GM12878 (cell line): Measurements from ENCODE around the gene CTNNBL1. TPM values are rescaled to one million over a fixed set of nuclear protein-coding genes. Genes with fewer than 3 reads are reported as not detected.

Source experiments
- ASH2L ChIP-seq: fragments of 300-600, 200-600 bp; sonication (generic); IDR thresholded peaks from 2 replicates; pipeline ENCODE4 v1.6.1; 2017; ENCODE audit warnings: low read depth, mild to moderate bottlenecking, borderline replicate concordance
- BCL11A ChIP-seq: IDR thresholded peaks from 2 replicates; pipeline ENCODE4 v1.6.1; 2011; ENCODE audit warnings: low read depth, low read length
- DPF2 ChIP-seq: fragments of 450-650 bp; IDR thresholded peaks from 2 replicates; pipeline ENCODE4 v1.6.1; 2017; ENCODE audit warnings: mild to moderate bottlenecking
- EGR1 ChIP-seq, 2 experiments: IDR thresholded peaks; 1 replicate in 1 of 2; 2 replicates in 1 of 2; pipeline ENCODE4 v1.6.1; 2011 to 2012; ENCODE audit warnings: low read depth in 2 of 2, low read length in 2 of 2, borderline replicate concordance in 1 of 2, mild to moderate bottlenecking in 1 of 2, moderate library complexity in 1 of 2
- JUNB ChIP-seq: IDR thresholded peaks from 2 replicates; pipeline ENCODE4 v1.6.1; 2016; ENCODE audit warnings: antibody characterized with exemption, mild to moderate bottlenecking
- NFIC ChIP-seq: IDR thresholded peaks from 2 replicates; pipeline ENCODE4 v1.6.1; 2012; ENCODE audit warnings: low read depth, mild to moderate bottlenecking, inconsistent platforms, low read length, moderate library complexity
- RFX5 ChIP-seq: IDR thresholded peaks from 2 replicates; pipeline ENCODE4 v1.6.1; 2011; ENCODE audit warnings: low read depth, low read length, improper control_type of control experiment
- SP1 ChIP-seq: IDR thresholded peaks from one replicate; pipeline ENCODE4 v1.6.1; 2011; ENCODE audit warnings: low read depth, low read length
- SPI1 ChIP-seq: IDR thresholded peaks from 2 replicates; pipeline ENCODE4 v1.6.1; 2011; ENCODE audit warnings: low read depth, mild to moderate bottlenecking, low read length, moderate library complexity, borderline replicate concordance; ENCODE audit not compliant: insufficient read depth
- SUZ12 ChIP-seq: fragments of 200-600 bp; sonication (generic); IDR thresholded peaks from one replicate; pipeline ENCODE4 v1.6.1; 2018; ENCODE audit warnings: antibody characterized with exemption, mild to moderate bottlenecking; ENCODE audit not compliant: unreplicated experiment
- TCF12 ChIP-seq: IDR thresholded peaks from 2 replicates; pipeline ENCODE4 v1.6.1; 2011; ENCODE audit warnings: low read depth, mild to moderate bottlenecking, low read length
- WRNIP1 ChIP-seq: IDR thresholded peaks from 2 replicates; pipeline ENCODE4 v1.6.1; 2011; ENCODE audit warnings: low read depth, low read length, improper control_type of control experiment, borderline replicate concordance
- ZNF274 ChIP-seq: IDR thresholded peaks from one replicate; pipeline ENCODE4 v1.8.0; 2011; ENCODE audit not compliant: insufficient read length, insufficient read depth
- polyA plus RNA-seq, 11 experiments: library from polyadenylated mRNA; depleted of rRNA in 4 of 11; unstranded in 6 of 11; stranded (reverse) in 5 of 11; fragments of >200 nt; fragmentation: Nextera tagmentation in 4 of 11; fragmentation: Illumina TruSeq in 1 of 11; extraction: Ambion mirVana in 4 of 11; extraction: Trizol in 1 of 11; gene quantifications; 1 replicate in 1 of 11; 2 replicates in 10 of 11; pipeline versions ENCODE4 v1.2.1 to v1.2.3, GENCODE V29; 2011 to 2016; ENCODE audit warnings: inconsistent platforms in 2 of 11, missing spikeins in 2 of 11, low read depth in 1 of 11
- total RNA-seq, 4 experiments: library from RNA; depleted of rRNA in 3 of 4; stranded (reverse); fragments of >200 nt in 3 of 4; fragmentation: Illumina TruSeq in 1 of 4; extraction: Trizol in 1 of 4; gene quantifications; 2 replicates each; pipeline versions ENCODE4 v1.2.1 to v1.2.3, GENCODE V29; 2013 to 2021
- TF ChIP-seq, protein P1 (sequence below): fragments of 450-650 bp; IDR thresholded peaks from 2 replicates; pipeline ENCODE4 v1.6.1; 2014; ENCODE audit warnings: mild to moderate bottlenecking
- TF ChIP-seq, protein P2 (sequence below): IDR thresholded peaks from 2 replicates; pipeline ENCODE4 v1.6.1; 2011; ENCODE audit warnings: borderline replicate concordance, low read depth, mild to moderate bottlenecking, moderate library complexity, low read length; ENCODE audit not compliant: insufficient read depth, poor library complexity, severe bottlenecking
- TF ChIP-seq, protein P3 (sequence below): fragments of 450-650 bp; IDR thresholded peaks from 2 replicates; pipeline ENCODE4 v1.6.1; 2018; ENCODE audit warnings: mild to moderate bottlenecking, low read depth, moderate library complexity; ENCODE audit not compliant: partially characterized antibody
- TF ChIP-seq, protein P4 (sequence below): fragments of 450-650 bp; IDR thresholded peaks from 2 replicates; pipeline ENCODE4 v1.6.1; 2017; ENCODE audit warnings: low read depth, mild to moderate bottlenecking, moderate library complexity
- TF ChIP-seq, protein P5 (sequence below): fragments of 450-650 bp; IDR thresholded peaks from 2 replicates; pipeline ENCODE4 v1.6.1; 2017; ENCODE audit warnings: mild to moderate bottlenecking, moderate library complexity

Gene CTNNBL1
- total and polyA plus RNA-seq, 10 of the 15 experiments (the other 5 are each of a cell fraction or from before 2014, with no cell fraction given), result 43.1 to 102 (median 67.8) TPM

DNA sequence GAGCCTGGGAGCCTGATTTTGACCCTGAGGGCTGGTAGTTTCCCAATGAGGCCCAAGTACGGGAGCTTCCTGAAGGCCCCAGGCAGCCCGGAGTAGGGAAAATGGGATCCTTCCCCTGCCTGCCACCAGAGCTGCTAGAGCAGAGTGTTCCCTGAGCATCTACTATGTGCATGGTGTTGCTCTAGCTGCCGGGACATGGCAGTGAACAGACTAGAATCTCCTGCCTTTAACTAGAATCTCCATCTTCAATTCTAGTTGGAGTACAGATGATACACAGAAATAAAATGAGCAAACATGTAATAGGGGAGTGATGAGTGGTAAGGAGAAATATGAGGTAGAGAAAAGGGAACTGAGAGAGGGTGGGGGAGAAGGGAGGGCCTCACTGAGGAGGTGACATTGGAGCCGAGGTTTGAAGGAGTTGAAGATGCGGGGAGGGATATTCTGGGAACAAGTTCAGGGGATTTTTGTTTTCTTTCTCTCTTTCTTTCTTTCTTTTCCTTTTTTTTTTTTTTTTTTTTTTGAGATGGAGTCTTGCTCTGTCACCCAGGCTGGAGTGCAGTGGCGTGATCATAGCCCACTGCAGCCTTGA lies 227.6 kb downstream of the CTNNBL1 start (continued):
- TF ChIP-seq SPI1 (peak; percentile 96), DPF2 (0 out of 2 replicates have a peak, but pooled peaks have one; percentile 48), NFIC (peak; percentile 79), ASH2L (no peak), EGR1 (IDR thresholded peaks at IDR 0.05; ENCODE audit: borderline replicate concordance in 1 of 2, low read depth in 2 of 2, low read length in 2 of 2) (0 out of 3 replicates have a peak, but pooled peaks of 1 of the 2 experiments have one; percentile 7), JUNB (no peak), TCF12 (0 out of 2 replicates have a peak, but pooled peaks have one; percentile 37), SP1 (peak; percentile 26), SUZ12 (no peak), BCL11A (peak; percentile 74), WRNIP1 (no peak), ZNF274 (no peak), RFX5 (no peak)
- TF ChIP-seq, protein P1, sequence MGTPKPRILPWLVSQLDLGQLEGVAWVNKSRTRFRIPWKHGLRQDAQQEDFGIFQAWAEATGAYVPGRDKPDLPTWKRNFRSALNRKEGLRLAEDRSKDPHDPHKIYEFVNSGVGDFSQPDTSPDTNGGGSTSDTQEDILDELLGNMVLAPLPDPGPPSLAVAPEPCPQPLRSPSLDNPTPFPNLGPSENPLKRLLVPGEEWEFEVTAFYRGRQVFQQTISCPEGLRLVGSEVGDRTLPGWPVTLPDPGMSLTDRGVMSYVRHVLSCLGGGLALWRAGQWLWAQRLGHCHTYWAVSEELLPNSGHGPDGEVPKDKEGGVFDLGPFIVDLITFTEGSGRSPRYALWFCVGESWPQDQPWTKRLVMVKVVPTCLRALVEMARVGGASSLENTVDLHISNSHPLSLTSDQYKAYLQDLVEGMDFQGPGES, result no peak
- TF ChIP-seq, protein P2, sequence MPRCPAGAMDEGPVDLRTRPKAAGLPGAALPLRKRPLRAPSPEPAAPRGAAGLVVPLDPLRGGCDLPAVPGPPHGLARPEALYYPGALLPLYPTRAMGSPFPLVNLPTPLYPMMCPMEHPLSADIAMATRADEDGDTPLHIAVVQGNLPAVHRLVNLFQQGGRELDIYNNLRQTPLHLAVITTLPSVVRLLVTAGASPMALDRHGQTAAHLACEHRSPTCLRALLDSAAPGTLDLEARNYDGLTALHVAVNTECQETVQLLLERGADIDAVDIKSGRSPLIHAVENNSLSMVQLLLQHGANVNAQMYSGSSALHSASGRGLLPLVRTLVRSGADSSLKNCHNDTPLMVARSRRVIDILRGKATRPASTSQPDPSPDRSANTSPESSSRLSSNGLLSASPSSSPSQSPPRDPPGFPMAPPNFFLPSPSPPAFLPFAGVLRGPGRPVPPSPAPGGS, result peak; percentile 23
- TF ChIP-seq, protein P3, sequence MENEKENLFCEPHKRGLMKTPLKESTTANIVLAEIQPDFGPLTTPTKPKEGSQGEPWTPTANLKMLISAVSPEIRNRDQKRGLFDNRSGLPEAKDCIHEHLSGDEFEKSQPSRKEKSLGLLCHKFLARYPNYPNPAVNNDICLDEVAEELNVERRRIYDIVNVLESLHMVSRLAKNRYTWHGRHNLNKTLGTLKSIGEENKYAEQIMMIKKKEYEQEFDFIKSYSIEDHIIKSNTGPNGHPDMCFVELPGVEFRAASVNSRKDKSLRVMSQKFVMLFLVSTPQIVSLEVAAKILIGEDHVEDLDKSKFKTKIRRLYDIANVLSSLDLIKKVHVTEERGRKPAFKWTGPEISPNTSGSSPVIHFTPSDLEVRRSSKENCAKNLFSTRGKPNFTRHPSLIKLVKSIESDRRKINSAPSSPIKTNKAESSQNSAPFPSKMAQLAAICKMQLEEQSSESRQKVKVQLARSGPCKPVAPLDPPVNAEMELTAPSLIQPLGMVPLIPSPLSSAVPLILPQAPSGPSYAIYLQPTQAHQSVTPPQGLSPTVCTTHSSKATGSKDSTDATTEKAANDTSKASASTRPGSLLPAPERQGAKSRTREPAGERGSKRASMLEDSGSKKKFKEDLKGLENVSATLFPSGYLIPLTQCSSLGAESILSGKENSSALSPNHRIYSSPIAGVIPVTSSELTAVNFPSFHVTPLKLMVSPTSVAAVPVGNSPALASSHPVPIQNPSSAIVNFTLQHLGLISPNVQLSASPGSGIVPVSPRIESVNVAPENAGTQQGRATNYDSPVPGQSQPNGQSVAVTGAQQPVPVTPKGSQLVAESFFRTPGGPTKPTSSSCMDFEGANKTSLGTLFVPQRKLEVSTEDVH, result no peak
- TF ChIP-seq, protein P4, sequence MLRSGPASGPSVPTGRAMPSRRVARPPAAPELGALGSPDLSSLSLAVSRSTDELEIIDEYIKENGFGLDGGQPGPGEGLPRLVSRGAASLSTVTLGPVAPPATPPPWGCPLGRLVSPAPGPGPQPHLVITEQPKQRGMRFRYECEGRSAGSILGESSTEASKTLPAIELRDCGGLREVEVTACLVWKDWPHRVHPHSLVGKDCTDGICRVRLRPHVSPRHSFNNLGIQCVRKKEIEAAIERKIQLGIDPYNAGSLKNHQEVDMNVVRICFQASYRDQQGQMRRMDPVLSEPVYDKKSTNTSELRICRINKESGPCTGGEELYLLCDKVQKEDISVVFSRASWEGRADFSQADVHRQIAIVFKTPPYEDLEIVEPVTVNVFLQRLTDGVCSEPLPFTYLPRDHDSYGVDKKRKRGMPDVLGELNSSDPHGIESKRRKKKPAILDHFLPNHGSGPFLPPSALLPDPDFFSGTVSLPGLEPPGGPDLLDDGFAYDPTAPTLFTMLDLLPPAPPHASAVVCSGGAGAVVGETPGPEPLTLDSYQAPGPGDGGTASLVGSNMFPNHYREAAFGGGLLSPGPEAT, result peak; percentile 62
- TF ChIP-seq, protein P5, sequence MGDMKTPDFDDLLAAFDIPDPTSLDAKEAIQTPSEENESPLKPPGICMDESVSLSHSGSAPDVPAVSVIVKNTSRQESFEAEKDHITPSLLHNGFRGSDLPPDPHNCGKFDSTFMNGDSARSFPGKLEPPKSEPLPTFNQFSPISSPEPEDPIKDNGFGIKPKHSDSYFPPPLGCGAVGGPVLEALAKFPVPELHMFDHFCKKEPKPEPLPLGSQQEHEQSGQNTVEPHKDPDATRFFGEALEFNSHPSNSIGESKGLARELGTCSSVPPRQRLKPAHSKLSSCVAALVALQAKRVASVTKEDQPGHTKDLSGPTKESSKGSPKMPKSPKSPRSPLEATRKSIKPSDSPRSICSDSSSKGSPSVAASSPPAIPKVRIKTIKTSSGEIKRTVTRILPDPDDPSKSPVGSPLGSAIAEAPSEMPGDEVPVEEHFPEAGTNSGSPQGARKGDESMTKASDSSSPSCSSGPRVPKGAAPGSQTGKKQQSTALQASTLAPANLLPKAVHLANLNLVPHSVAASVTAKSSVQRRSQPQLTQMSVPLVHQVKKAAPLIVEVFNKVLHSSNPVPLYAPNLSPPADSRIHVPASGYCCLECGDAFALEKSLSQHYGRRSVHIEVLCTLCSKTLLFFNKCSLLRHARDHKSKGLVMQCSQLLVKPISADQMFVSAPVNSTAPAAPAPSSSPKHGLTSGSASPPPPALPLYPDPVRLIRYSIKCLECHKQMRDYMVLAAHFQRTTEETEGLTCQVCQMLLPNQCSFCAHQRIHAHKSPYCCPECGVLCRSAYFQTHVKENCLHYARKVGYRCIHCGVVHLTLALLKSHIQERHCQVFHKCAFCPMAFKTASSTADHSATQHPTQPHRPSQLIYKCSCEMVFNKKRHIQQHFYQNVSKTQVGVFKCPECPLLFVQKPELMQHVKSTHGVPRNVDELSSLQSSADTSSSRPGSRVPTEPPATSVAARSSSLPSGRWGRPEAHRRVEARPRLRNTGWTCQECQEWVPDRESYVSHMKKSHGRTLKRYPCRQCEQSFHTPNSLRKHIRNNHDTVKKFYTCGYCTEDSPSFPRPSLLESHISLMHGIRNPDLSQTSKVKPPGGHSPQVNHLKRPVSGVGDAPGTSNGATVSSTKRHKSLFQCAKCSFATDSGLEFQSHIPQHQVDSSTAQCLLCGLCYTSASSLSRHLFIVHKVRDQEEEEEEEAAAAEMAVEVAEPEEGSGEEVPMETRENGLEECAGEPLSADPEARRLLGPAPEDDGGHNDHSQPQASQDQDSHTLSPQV, result no peak
